ENCODE results near the gene CDH23. TPM values are rescaled to one million over a fixed set of nuclear protein-coding genes. Genes with fewer than 3 reads are reported as not detected.

CDH23 gene
- total and polyA plus RNA-seq, 9 of the 15 experiments (the other 6 are each of a cell fraction or from before 2014, with no cell fraction given): 0.18 to 1.2 (median 0.47) TPM

- TF ChIP-seq ZNF318 (IDR thresholded peaks at IDR 0.05; ENCODE audit: borderline replicate concordance in 1 of 2, low read depth in 1 of 2): no peak
- TF ChIP-seq BCLAF1 (IDR thresholded peaks at IDR 0.05; ENCODE audit: borderline replicate concordance in 1 of 2, control insufficient read depth in 1 of 2, low read depth in 2 of 2, low read length in 1 of 2): no peak
- no peak for TF ChIP-seq WHSC1 (IDR thresholded peaks at IDR 0.05; ENCODE audit: low read length)
- no peak for TF ChIP-seq REST (IDR thresholded peaks at IDR 0.05; ENCODE audit: borderline replicate concordance)
- TF ChIP-seq REST (CRISPR knock-in tag; IDR thresholded peaks at IDR 0.05; ENCODE audit: low read depth): no peak
Measured at GRCh38 chr10:71423250-71423649, 26.5 kb downstream of the CDH23 start (continued).
